ENCODE measurements around the gene DEAF1. TPM values are rescaled to one million over a fixed set of nuclear protein-coding genes. Genes with fewer than 3 reads are reported as not detected.

Gene DEAF1
- total and polyA plus RNA-seq, 2 of the 13 experiments (the other 11 are each of a cell fraction or from before 2014, with no cell fraction given), result 22.3 to 29.6 TPM

- TF ChIP-seq ZBTB21 (CRISPR knock-in tag; IDR thresholded peaks at IDR 0.05) (no peak), THYN1 (CRISPR knock-in tag; IDR thresholded peaks at IDR 0.05; ENCODE audit: borderline replicate concordance, low read depth) (no peak; the same call in 1 of the 2 replicates), CSRNP2 (CRISPR knock-in tag; conservative IDR thresholded peaks at IDR 0.05; ENCODE audit: low read depth) (no peak), IRF2 (CRISPR knock-in tag; IDR thresholded peaks at IDR 0.05) (no peak), GLI4 (CRISPR knock-in tag; IDR thresholded peaks at IDR 0.05; ENCODE audit: borderline replicate concordance) (peak; percentile 12; the same call in 1 of the 2 replicates), CREB3 (CRISPR knock-in tag; IDR thresholded peaks at IDR 0.05) (0 out of 2 replicates have a peak, but pooled peaks have one; percentile 30), ARID3A (IDR thresholded peaks at IDR 0.05; ENCODE audit: low read depth, low read length) (no peak), ZBTB10 (CRISPR knock-in tag; IDR thresholded peaks at IDR 0.05; ENCODE audit: borderline replicate concordance) (peak; percentile 76; the same call in 1 of the 2 replicates), DMAP1 (CRISPR knock-in tag; IDR thresholded peaks at IDR 0.05) (no peak), ZSCAN20 (CRISPR knock-in tag; IDR thresholded peaks at IDR 0.05; ENCODE audit: borderline replicate concordance) (0 out of 2 replicates have a peak, but pooled peaks have one; percentile 25), ZNF614 (CRISPR knock-in tag; IDR thresholded peaks at IDR 0.05; ENCODE audit: borderline replicate concordance) (0 out of 2 replicates have a peak, but pooled peaks have one; percentile 32), CBFB (CRISPR knock-in tag; IDR thresholded peaks at IDR 0.05) (no peak), SNRNP70 (IDR thresholded peaks at IDR 0.05; ENCODE audit: low read depth, low read length) (no peak), HNF1A (IDR thresholded peaks at IDR 0.05; ENCODE audit: low read depth) (no peak), HNF1A (CRISPR knock-in tag; IDR thresholded peaks at IDR 0.05; ENCODE audit: borderline replicate concordance) (no peak), KLF15 (CRISPR knock-in tag; IDR thresholded peaks at IDR 0.05; ENCODE audit: borderline replicate concordance) (no peak), LCORL (IDR thresholded peaks at IDR 0.05) (no peak), LCORL (CRISPR knock-in tag; IDR thresholded peaks at IDR 0.05) (peak; percentile 74)
Observed at GRCh38 chr11:705646-706438, 10.8 kb upstream of the DEAF1 start, which contains the start of gene EPS8L2 (continued).
